Renal cortex interstitium (tissue), 11 donors: ENCODE results near the gene NRK. TPM values are rescaled to one million over a fixed set of nuclear protein-coding genes. Genes with fewer than 3 reads are reported as not detected.
A peak's percentile ranks its signal among the peaks of the same experiment; 100 is the strongest.
"Not testable (repeated sequence)": the region's sequence is repeated elsewhere in the genome, so short reads cannot be mapped to it uniquely, and the experiment has no call there.

ENCODE experiments used
- DNase-seq, 11 donors: peaks; one replicate each; pipeline ENCODE4 v3.0.0-alpha.2; 2013; ENCODE audit warnings: low read depth in 9 of 11, low spot score in 4 of 11; ENCODE audit errors: extremely low read depth in 1 of 11
- polyA plus RNA-seq, 3 donors: library from polyadenylated mRNA; unstranded; fragments of 120-200 nt; gene quantifications; one replicate each; pipeline ENCODE4 v1.2.1, GENCODE V29; 2013; ENCODE audit not compliant: insufficient read length in 3 of 3

The NRK gene
- polyA plus RNA-seq, 3 donors: 13.8 to 15.5 (median 14.4) TPM

GRCh38 chrX:105874790-105875189 is 52.5 kb downstream of the NRK start:
- DNase-seq: no peak

DNA sequence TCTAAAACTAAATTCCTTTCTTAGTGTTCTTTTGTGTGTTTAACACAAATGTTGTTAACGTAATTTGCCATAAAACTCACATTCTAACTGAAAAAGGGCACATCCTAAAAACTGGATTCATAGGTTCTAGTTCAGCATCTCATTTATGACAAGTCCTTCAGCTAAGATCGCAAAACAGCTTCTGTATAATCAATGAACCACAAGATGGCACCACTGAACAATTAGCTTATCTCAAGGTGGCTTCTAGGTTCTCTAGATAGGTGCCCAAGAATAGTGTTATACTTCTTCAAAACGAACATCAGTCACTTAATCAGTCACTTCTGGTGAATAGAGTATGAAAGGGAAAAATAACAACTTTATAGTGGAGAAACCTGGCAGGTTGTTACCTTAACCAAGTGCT is 54.3 kb downstream of the NRK start:
- no peak for DNase-seq

DNA sequence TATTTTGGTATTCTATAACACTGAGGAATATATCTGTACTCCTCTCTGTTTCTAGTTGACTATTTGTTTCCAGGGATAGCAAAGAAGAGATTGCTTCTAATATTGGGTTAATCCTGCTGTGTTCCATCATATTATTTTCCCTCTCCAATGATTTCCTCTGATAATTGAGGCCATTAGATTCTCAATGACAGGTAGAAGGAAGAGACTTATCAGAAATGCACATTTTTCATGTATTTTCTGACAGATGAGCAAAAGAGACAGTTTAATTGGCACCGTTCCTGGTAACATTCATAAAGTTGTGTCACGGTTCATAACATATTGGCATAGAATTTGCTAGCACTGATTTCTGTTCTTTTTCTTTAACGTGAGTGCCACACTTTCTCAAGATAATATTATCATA is 58.2 kb downstream of the NRK start:
- DNase-seq: no peak

GRCh38 chrX:105882581-105883275 is 60.4 kb downstream of the NRK start:
- peak in 5 of 11 donors; percentile 3 to 16 (median 8) for DNase-seq

- DNase-seq: no peak
These were observed 72.4 kb downstream of the NRK start for GRCh38 chrX:105894721-105895120.

DNA sequence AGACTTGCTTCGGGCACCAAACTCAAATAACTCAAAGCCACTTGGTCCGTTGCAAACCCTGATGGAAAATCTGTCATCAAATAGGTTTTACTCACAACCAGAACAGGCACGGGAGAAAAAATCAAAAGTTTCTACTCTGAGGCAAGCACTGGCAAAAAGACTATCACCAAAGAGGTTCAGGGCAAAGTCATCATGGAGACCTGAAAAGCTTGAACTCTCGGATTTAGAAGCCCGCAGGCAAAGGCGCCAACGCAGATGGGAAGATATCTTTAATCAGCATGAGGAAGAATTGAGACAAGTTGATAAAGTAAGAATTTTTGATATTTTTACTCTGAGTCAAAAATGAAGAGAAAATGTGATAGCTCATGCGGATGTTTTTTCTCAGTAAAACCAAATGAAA is 87.2 kb downstream of the NRK start:
- no peak for DNase-seq

DNA sequence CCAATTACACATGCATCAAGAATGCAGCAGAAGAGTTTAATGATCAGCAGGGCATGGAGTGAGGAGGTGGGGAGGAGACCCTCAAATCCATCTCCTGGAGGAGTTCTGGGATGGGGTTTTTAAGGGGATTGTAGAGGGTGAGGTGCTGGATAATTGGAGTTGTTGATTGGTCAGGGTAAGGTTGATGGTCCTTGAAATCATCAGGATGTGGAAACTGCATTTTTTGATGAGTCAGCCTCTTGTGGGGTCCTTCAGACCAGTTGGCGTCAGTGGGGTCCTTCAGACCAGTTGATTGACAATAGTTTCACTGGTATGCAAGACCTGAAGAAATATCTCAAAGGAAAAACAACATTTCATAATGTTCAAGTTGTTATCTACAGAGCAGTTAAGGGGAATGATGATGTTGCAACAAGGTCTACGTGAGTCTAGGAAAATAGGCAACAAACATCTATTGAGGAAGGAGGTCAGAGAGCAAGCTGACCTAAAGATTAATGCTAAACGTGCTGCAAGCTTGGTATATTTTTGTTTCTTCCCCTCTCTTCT is 88.3 kb downstream of the NRK start:
- no peak for DNase-seq

- DNase-seq: no peak
These were observed 122.9 kb downstream of the NRK start for GRCh38 chrX:105945266-105945665.

DNA sequence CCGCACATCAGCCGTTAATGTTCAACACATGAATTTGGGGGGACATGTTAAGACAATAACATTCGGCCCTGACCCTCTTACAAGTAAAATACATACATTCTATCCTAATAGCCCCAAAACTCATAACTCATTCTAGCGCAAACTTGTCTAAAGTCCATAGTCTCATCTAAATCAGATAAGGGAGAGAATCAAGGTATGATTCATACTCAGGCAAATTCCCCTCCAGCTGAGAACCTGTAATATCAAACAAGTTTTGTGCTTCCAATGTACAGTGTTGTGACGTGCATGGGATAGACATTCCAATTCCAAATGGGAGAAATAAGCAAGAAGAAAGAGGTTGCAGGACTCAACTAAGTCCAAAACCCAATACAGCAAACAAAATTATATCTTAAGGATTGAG is 147.1 kb downstream of the NRK start:
- no peak for DNase-seq

- DNase-seq: no peak
These were observed 150.5 kb downstream of the NRK start for GRCh38 chrX:105972690-105973386.

GRCh38 chrX:105973387-105973739 is 151.0 kb downstream of the NRK start:
- no peak for DNase-seq

DNA sequence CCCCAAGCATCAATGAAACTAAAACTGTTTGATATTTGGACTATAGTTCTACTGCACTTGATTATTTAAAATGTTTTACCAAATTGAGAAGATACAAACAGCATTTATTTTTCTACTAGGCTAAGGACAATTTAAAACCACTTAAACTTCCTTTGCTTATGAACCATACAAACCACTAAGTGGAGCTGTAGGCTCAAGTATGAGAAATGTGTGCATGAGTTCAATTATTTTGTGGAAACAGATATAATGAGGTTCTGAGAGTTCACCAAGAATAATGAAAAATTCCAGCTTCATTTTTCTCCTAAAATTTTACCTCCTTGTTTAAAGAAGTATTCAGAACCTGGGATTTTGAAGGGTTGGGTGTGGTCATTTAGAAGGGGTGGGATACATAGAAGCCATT is 153.0 kb downstream of the NRK start:
- DNase-seq: peak in 4 of 11 donors; percentile 1 to 5 (median 2)

GRCh38 chrX:105981772-105982485 is 159.6 kb downstream of the NRK start:
- DNase-seq: no peak

DNA sequence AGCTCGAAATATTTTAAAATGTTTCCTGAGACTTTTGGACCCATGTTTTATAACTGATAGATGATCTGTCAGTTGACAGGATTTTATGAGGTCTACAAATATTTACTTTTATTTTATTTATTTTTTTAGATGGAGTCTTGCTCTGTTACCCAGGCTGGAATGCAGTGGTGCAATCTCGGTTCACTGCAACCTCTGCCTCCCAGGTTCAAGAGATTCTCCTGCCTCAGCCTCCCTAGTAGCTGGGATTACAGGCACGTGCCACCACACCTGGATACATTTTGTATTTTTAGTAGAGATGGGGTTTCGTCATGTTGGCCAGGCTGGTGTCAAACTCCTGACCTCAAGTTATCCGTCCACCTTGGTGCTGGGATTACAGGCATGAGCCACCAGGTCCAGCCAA is 166.1 kb downstream of the NRK start:
- DNase-seq: not testable (repeated sequence)

GRCh38 chrX:105999294-105999693 is 177.0 kb downstream of the NRK start:
- no peak for DNase-seq

GRCh38 chrX:106000203-106000602 is 177.9 kb downstream of the NRK start:
- no peak for DNase-seq

- DNase-seq: not testable (repeated sequence)
These were observed 178.3 kb downstream of the NRK start for GRCh38 chrX:106000609-106001008.

- DNase-seq: no peak
These were observed 183.3 kb downstream of the NRK start for GRCh38 chrX:106005684-106006083.

DNA sequence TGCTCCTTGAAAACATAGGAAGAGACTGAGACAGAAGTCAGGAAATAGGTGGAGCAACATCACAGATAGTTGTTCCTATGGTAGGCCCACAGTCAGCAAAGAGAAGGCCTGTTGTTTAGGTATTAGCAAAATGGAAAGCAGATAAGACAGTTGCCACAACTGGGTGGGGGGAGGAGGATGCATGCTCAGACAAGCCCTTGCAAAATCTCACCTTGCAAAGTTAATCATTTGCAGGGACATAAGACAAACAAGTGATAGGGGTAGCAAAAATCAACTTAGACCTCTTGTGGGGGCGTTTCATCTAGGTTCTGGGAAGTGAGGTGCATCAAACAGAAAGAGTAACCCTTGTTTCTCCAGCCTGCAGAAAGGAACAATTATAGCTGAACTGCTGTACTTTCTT is 185.5 kb downstream of the NRK start:
- DNase-seq: no peak
